Measurements from ENCODE around the gene CASP14. TPM values are rescaled to one million over a fixed set of nuclear protein-coding genes. Genes with fewer than 3 reads are reported as not detected.

Gene CASP14
- total RNA-seq, 4 donors from 2014 or later = not detected

- H3K27me3 ChIP-seq = no peaks in the 10 kb centered on the region
- H3K4me3 ChIP-seq = peak within 1 kb of the TSS; percentile 65 to 100 (median 88)
- H3K27ac ChIP-seq = peak within 1 kb of the TSS; percentile 76 to 96 (median 94)
- no peak for DNase-seq (ENCODE audit: low spot score in 2 of 2)
- 1 to 2% methylated on average over 32 to 60 of the region's 78 CpGs for WGBS, 2 donors
- peaks cover 0 to 29% (median 0%) of the 10 kb centered on the region in 4 donors for H3K9me3 ChIP-seq
- H3K36me3 ChIP-seq = peaks cover 0 to 37% (median under 1%) of the 10 kb centered on the region in 3 donors
- H3K4me1 ChIP-seq = peaks cover 0 to 24% (median 2%) of the 10 kb centered on the region in 4 donors
- TF ChIP-seq EP300 (IDR thresholded peaks at IDR 0.05) = peak in 1 of 2 donors; percentile 52
- TF ChIP-seq POLR2A (IDR thresholded peaks at IDR 0.05) = peak; percentile 12 to 31
- TF ChIP-seq, protein P1, sequence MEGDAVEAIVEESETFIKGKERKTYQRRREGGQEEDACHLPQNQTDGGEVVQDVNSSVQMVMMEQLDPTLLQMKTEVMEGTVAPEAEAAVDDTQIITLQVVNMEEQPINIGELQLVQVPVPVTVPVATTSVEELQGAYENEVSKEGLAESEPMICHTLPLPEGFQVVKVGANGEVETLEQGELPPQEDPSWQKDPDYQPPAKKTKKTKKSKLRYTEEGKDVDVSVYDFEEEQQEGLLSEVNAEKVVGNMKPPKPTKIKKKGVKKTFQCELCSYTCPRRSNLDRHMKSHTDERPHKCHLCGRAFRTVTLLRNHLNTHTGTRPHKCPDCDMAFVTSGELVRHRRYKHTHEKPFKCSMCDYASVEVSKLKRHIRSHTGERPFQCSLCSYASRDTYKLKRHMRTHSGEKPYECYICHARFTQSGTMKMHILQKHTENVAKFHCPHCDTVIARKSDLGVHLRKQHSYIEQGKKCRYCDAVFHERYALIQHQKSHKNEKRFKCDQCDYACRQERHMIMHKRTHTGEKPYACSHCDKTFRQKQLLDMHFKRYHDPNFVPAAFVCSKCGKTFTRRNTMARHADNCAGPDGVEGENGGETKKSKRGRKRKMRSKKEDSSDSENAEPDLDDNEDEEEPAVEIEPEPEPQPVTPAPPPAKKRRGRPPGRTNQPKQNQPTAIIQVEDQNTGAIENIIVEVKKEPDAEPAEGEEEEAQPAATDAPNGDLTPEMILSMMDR (IDR thresholded peaks at IDR 0.05) = no peak
These were observed 58.1 kb downstream of the CASP14 start, which contains the start of gene SYDE1 for GRCh38 chr19:15107061-15108010. Gene SYDE1, plus strand, starts transcription at chr19:15107401. Its CDS starts 33 bp downstream, at chr19:15107434.

Other genes starting within 250 kb of the CASP14 start
- gene OR7A5, start 214.3 kb upstream of the CASP14 start, total RNA-seq = 1 to 10 TPM in 2 of 4 donors, under 1 TPM in 2; 0.22 to 1.8 (median 0.80) TPM
- 1 to 10 TPM in 1 of 4 donors, under 1 TPM in 2, not detected in 1; 0.21 to 2.4 (median 0.30) TPM for gene OR7C1, start 214.3 kb upstream of the CASP14 start, total RNA-seq
- gene OR7A10, start 200.6 kb upstream of the CASP14 start, total RNA-seq = not detected
- gene OR7A17, start 163.3 kb upstream of the CASP14 start, total RNA-seq = not detected
- not detected for gene OR7C2, start 108.0 kb upstream of the CASP14 start, total RNA-seq
- gene SLC1A6, start 69.6 kb upstream of the CASP14 start, total RNA-seq = not detected
- gene OR1I1, start 32.7 kb downstream of the CASP14 start, total RNA-seq = not detected
- gene SYDE1, start 57.9 kb downstream of the CASP14 start, total RNA-seq = 10 to 100 TPM; 31.9 to 58.6 (median 49.4) TPM
- 10 to 100 TPM; 34.3 to 86.1 (median 53.2) TPM for gene NOTCH3, start 151.5 kb downstream of the CASP14 start, total RNA-seq
- under 1 TPM in 1 of 4 donors, not detected in 3; 0.20 TPM for gene EPHX3, start 183.0 kb downstream of the CASP14 start, total RNA-seq